Natural killer cell (primary cell): Measurements from ENCODE around the gene PLIN5. TPM values are rescaled to one million over a fixed set of nuclear protein-coding genes. Genes with fewer than 3 reads are reported as not detected.

Experiments
- ATAC-seq, 3 donors: fragments of 150-1000 bp in 2 of 3; fragments of 200-7000 bp in 1 of 3; cut with Tn5 transposase; 1 replicate in 1 of 3; 2 replicates in 2 of 3; pipeline ENCODE4 v1.10.0; 2021; ENCODE audit warnings: mild to moderate bottlenecking in 2 of 3, moderate library complexity in 2 of 3
- DNase-seq, 2 donors: peaks; one replicate each; pipeline versions ENCODE4 v3.0.0 to v3.0.0-alpha.2; 2013 to 2021; ENCODE audit warnings: mixed read lengths in 1 of 2
- H3K27ac ChIP-seq: one replicate; pipeline ENCODE4 v1.5.1; 2013; ENCODE audit warnings: mild to moderate bottlenecking, low read length
- H3K27me3 ChIP-seq: one replicate; pipeline ENCODE4 v1.6.1; 2013; ENCODE audit warnings: low read length; ENCODE audit not compliant: control insufficient read depth, insufficient read depth
- H3K36me3 ChIP-seq: one replicate; pipeline ENCODE4 v1.6.1; 2013; ENCODE audit warnings: low read length; ENCODE audit not compliant: control insufficient read depth, insufficient read depth
- H3K4me1 ChIP-seq: one replicate; pipeline ENCODE4 v1.6.1; 2013; ENCODE audit warnings: low read length; ENCODE audit not compliant: control insufficient read depth, insufficient read depth
- H3K4me3 ChIP-seq: one replicate; pipeline ENCODE4 v1.5.1; 2013; ENCODE audit warnings: low read length
- H3K9me3 ChIP-seq: one replicate; pipeline ENCODE4 v1.6.1; 2013; ENCODE audit warnings: low read length; ENCODE audit not compliant: control insufficient read depth, insufficient read depth
- H3K27ac Mint-ChIP-seq, 2 donors: one replicate each; pipeline ENCODE4 v1.8.0; 2022; ENCODE audit warnings: mild to moderate bottlenecking in 2 of 2, mixed read lengths in 2 of 2, moderate library complexity in 1 of 2
- H3K27me3 Mint-ChIP-seq, 2 donors: one replicate each; pipeline ENCODE4 v1.8.0; 2022; ENCODE audit warnings: low read depth in 2 of 2, mixed read lengths in 2 of 2
- H3K36me3 Mint-ChIP-seq: one replicate; pipeline ENCODE4 v1.8.0; 2022; ENCODE audit warnings: mixed read lengths
- H3K4me1 Mint-ChIP-seq, 2 donors: one replicate each; pipeline ENCODE4 v1.8.0; 2022; ENCODE audit warnings: mixed read lengths in 2 of 2
- H3K4me3 Mint-ChIP-seq: one replicate; pipeline ENCODE4 v1.8.0; 2022; ENCODE audit warnings: mild to moderate bottlenecking, moderate library complexity, mixed read lengths
- H3K9me3 Mint-ChIP-seq, 2 donors: one replicate each; pipeline ENCODE4 v1.8.0; 2022; ENCODE audit warnings: mixed read lengths in 2 of 2
- CTCF ChIP-seq: fragments of 200-600 bp; IDR thresholded peaks from one replicate; pipeline ENCODE4 v1.8.0; 2022; ENCODE audit warnings: antibody characterized with exemption
- WGBS: methylation state at CpG from one replicate; pipeline ENCODE4 v1.1.7; 2013; ENCODE audit warnings: missing lambda C conversion rate; ENCODE audit not compliant: insufficient coverage; 5-methylcytosine and 5-hydroxymethylcytosine counted together
- intact Hi-C: fragments of 100-400 bp; cut with micrococcal nuclease; formaldehyde crosslinking; loops from one replicate; pipeline ENCODE4 v1.14.2; 2022
- total RNA-seq, 4 donors: library from RNA; stranded (reverse); fragments of 120-200 nt in 1 of 4; gene quantifications; one replicate each; pipeline versions ENCODE4 v1.2.3 to v1.2.4, GENCODE V29; 2013 to 2022

Gene PLIN5
- total RNA-seq, 3 donors from 2014 or later (not counting 1 experiment from before 2014, with no cell fraction given), result 0.65 TPM; not detected in 2

GRCh38 chr19:4508698-4509097, 26.3 kb downstream of the PLIN5 start:
- H3K4me1 Mint-ChIP-seq, result peaks cover 6 to 12% of the 10 kb centered on the region in 2 donors
- Histone ChIP-seq H3K9me3 (no peaks in the 10 kb centered on the region), H3K27ac (no peak overlapping the region), H3K36me3 (no peaks in the 10 kb centered on the region), H3K27me3 (no peaks in the 10 kb centered on the region), H3K4me1 (no peaks in the 10 kb centered on the region), H3K4me3 (no peak overlapping the region)
- H3K27ac Mint-ChIP-seq, result no peak overlapping the region
- WGBS, result 98% methylated on average over 18 of the region's 21 CpGs
- ATAC-seq (no peak), DNase-seq (no peak)
- TF ChIP-seq CTCF, result no peak
- no peaks in the 10 kb centered on the region for H3K27me3 Mint-ChIP-seq
- intact Hi-C loops, result no loop called here
- H3K9me3 Mint-ChIP-seq, result no peaks in the 10 kb centered on the region
- no peak overlapping the region for H3K4me3 Mint-ChIP-seq
- H3K36me3 Mint-ChIP-seq, result no peaks in the 10 kb centered on the region

DNA sequence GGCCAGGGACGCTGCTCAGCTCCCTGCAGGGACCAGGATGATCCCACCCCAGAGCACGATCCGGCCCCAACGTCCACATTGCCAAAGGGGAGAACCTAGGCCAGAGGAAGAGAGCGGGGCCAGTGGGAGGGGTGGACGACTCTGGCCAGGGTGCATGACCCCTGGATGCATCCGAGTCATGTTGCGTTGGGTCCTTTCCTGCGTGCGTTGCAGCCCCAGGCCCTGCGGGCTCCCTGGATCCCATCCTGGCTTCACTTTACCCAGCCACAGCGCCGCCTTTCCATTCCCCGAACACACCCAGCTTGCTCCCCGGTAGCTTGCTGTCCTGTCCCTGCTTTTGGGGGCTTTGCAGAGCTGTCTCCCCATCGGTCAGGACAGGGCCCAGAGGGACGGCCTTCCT, 27.2 kb downstream of the PLIN5 start:
- no peak for TF ChIP-seq CTCF
- Histone ChIP-seq H3K4me3 (no peak overlapping the region), H3K36me3 (no peaks in the 10 kb centered on the region), H3K9me3 (no peaks in the 10 kb centered on the region), H3K27me3 (no peaks in the 10 kb centered on the region), H3K4me1 (no peaks in the 10 kb centered on the region), H3K27ac (no peak overlapping the region)
- DNase-seq (no peak), ATAC-seq (no peak)
- 94% methylated on average over 17 of the region's 17 CpGs for WGBS
- H3K27me3 Mint-ChIP-seq, result no peaks in the 10 kb centered on the region
- no peak overlapping the region for H3K27ac Mint-ChIP-seq
- no peaks in the 10 kb centered on the region for H3K36me3 Mint-ChIP-seq
- peaks cover 6 to 12% of the 10 kb centered on the region in 2 donors for H3K4me1 Mint-ChIP-seq
- intact Hi-C loops, result no loop called here
- H3K4me3 Mint-ChIP-seq, result no peak overlapping the region
- H3K9me3 Mint-ChIP-seq, result no peaks in the 10 kb centered on the region

GRCh38 chr19:4507150-4507452, 27.9 kb downstream of the PLIN5 start:
- ATAC-seq, result no peak

More at GRCh38 chr19:4507150-4507452, 27.9 kb downstream of the PLIN5 start:
- no peak for TF ChIP-seq CTCF
- Histone ChIP-seq H3K27me3 (no peaks in the 10 kb centered on the region), H3K36me3 (peaks cover 2% of the 10 kb centered on the region), H3K27ac (no peak overlapping the region), H3K4me1 (no peaks in the 10 kb centered on the region), H3K4me3 (no peak overlapping the region), H3K9me3 (no peaks in the 10 kb centered on the region)
- intact Hi-C loops, result no loop called here
- H3K4me1 Mint-ChIP-seq, result peaks cover 6 to 12% of the 10 kb centered on the region in 2 donors
- no peak overlapping the region for H3K27ac Mint-ChIP-seq
- no peak for DNase-seq
- H3K4me3 Mint-ChIP-seq, result no peak overlapping the region
- no peaks in the 10 kb centered on the region for H3K27me3 Mint-ChIP-seq
- H3K9me3 Mint-ChIP-seq, result no peaks in the 10 kb centered on the region
- WGBS, result 98% methylated on average over 12 of the region's 12 CpGs
- H3K36me3 Mint-ChIP-seq, result no peaks in the 10 kb centered on the region
